HUDEP-2 (cell line): ENCODE measurements around the gene IL4R.

ENCODE experiments used
- DNase-seq, 76 experiments: peaks; one replicate each; lab custom pipeline; 2025; ENCODE audit not compliant: unreplicated experiment in 76 of 76; lab: John Stamatoyannopoulos, UW

Gene IL4R

GRCh38 chr16:27314161-27314723 lies 468 bp downstream of the IL4R start:
- peak in 48 of 76 experiments; percentile 5 to 67 (median 34) for DNase-seq

GRCh38 chr16:27314986-27315332 lies 1.2 kb downstream of the IL4R start:
- DNase-seq, result no peak

- no peak for DNase-seq
Observed at GRCh38 chr16:27315333-27316037, 1.7 kb downstream of the IL4R start.

GRCh38 chr16:27316038-27316680 lies 2.4 kb downstream of the IL4R start:
- DNase-seq, result no peak

- DNase-seq, result no peak
Observed at GRCh38 chr16:27317320-27317719, 3.5 kb downstream of the IL4R start.

GRCh38 chr16:27317738-27318391 lies 4.1 kb downstream of the IL4R start:
- no peak for DNase-seq

- DNase-seq, result no peak
Observed at GRCh38 chr16:27318392-27319256, 4.8 kb downstream of the IL4R start.

GRCh38 chr16:27319257-27319965 lies 5.6 kb downstream of the IL4R start:
- DNase-seq, result no peak

- DNase-seq, result no peak
Observed at GRCh38 chr16:27320261-27321012, 6.7 kb downstream of the IL4R start.

- DNase-seq, result no peak
Observed at GRCh38 chr16:27321013-27321915, 7.5 kb downstream of the IL4R start.

- DNase-seq, result no peak
Observed at GRCh38 chr16:27322858-27323780, 9.3 kb downstream of the IL4R start.

GRCh38 chr16:27323781-27324561 lies 10.2 kb downstream of the IL4R start:
- DNase-seq, result peak in 1 of 76 experiments; percentile 12

GRCh38 chr16:27324851-27325301 lies 11.1 kb downstream of the IL4R start:
- no peak for DNase-seq

- DNase-seq, result no peak
Observed at GRCh38 chr16:27325736-27326135, 12.0 kb downstream of the IL4R start.

GRCh38 chr16:27326251-27326650 lies 12.5 kb downstream of the IL4R start:
- DNase-seq, result no peak
